Measurements from ENCODE around the gene C1orf159. TPM values are rescaled to one million over a fixed set of nuclear protein-coding genes. Genes with fewer than 3 reads are reported as not detected.

The C1orf159 gene
- total and polyA plus RNA-seq, 2 donors (not counting 1 experiment from before 2014, with no cell fraction given), result 2.6 to 3.3 TPM

DNA sequence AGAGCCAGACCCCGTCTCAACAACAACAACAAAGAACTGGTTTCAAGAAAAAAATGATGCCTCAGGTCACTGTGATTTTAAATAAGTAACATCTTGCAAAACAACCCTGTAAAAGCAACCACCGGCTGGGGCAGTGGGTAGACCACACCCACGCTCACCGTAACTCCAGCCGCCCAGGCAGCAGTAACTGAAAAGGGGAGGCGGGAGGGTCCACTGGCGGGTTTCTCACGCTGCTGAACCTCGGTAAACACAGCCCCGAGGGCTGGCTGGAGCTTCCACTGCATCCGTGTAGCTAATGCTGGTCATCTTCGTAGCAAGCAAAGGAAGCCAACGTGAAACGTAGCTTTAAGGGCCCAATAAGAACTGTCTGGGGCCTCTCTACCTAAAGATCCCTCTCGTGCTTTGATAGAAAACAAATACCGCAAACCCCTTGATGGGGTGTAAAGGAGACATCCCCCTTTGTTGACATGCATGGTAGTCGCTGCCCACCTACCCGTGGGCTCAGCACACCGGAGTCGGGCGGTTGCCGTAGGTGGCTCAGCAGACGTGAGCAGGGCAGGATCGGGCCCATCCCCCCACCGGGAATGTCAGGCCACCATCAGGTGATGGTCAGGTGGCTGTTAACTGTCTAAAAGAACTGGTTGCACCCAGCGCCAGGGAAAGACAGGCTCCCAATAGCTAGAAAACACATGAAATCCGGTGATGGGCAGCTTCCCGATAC is 4.2 kb downstream of the C1orf159 start:
- Histone ChIP-seq H2AFZ (ENCODE audit: low read length) (no peak overlapping the region), H3K9me3 (ENCODE audit: control insufficient read depth, insufficient read depth, low read depth, low read length) (no peaks in the 10 kb centered on the region), H3K4me3 (replicated peaks in 1 of 4; ENCODE audit: control extremely low read depth in 1 of 4, insufficient read depth in 1 of 4, low read depth in 3 of 4, low read length in 4 of 4) (no peak overlapping the region), H3K9ac (ENCODE audit: insufficient read depth, low read length) (no peak overlapping the region), H3K27me3 (ENCODE audit: control insufficient read depth, insufficient read depth, low read length) (no peaks in the 10 kb centered on the region), H3K4me1 (ENCODE audit: control insufficient read depth, extremely low read depth, insufficient read depth, low read length) (no peaks in the 10 kb centered on the region), H3K79me2 (ENCODE audit: control insufficient read depth, insufficient read depth, low read length) (no peaks in the 10 kb centered on the region), H3K27ac (ENCODE audit: insufficient read depth, low read length) (no peak overlapping the region), H4K20me1 (ENCODE audit: control insufficient read depth, extremely low read depth, insufficient read depth, low read length) (no peaks in the 10 kb centered on the region), H3K4me2 (ENCODE audit: extremely low read depth, insufficient read depth, low read length) (no peak overlapping the region), H3K36me3 (ENCODE audit: control insufficient read depth, insufficient read depth, low read length) (no peaks in the 10 kb centered on the region)
- TF ChIP-seq EZH2 (IDR thresholded peaks at IDR 0.05; ENCODE audit: low read length, missing control alignments), result no peak
- TF ChIP-seq CTCF (conservative IDR thresholded peaks at IDR 0.05 in 1 of 2, IDR thresholded peaks at IDR 0.05 in 1 of 2; ENCODE audit: low read depth in 1 of 2, low read length in 2 of 2), result no peak
- DNase-seq (ENCODE audit: low read depth in 2 of 2), result no peak

GRCh38 chr1:1110561-1110971 is 5.3 kb downstream of the C1orf159 start:
- Histone ChIP-seq H4K20me1 (ENCODE audit: control insufficient read depth, extremely low read depth, insufficient read depth, low read length) (no peaks in the 10 kb centered on the region), H3K79me2 (ENCODE audit: control insufficient read depth, insufficient read depth, low read length) (no peaks in the 10 kb centered on the region), H3K36me3 (ENCODE audit: control insufficient read depth, insufficient read depth, low read length) (no peaks in the 10 kb centered on the region), H3K4me3 (replicated peaks in 1 of 4; ENCODE audit: control extremely low read depth in 1 of 4, insufficient read depth in 1 of 4, low read depth in 3 of 4, low read length in 4 of 4) (no peak overlapping the region), H3K27me3 (ENCODE audit: control insufficient read depth, insufficient read depth, low read length) (no peaks in the 10 kb centered on the region), H2AFZ (ENCODE audit: low read length) (no peak overlapping the region), H3K4me1 (ENCODE audit: control insufficient read depth, extremely low read depth, insufficient read depth, low read length) (no peaks in the 10 kb centered on the region), H3K9me3 (ENCODE audit: control insufficient read depth, insufficient read depth, low read depth, low read length) (no peaks in the 10 kb centered on the region), H3K27ac (ENCODE audit: insufficient read depth, low read length) (no peak overlapping the region), H3K9ac (ENCODE audit: insufficient read depth, low read length) (no peak overlapping the region), H3K4me2 (ENCODE audit: extremely low read depth, insufficient read depth, low read length) (no peak overlapping the region)
- no peak for DNase-seq (ENCODE audit: low read depth in 2 of 2)
- TF ChIP-seq CTCF (conservative IDR thresholded peaks at IDR 0.05 in 1 of 2, IDR thresholded peaks at IDR 0.05 in 1 of 2; ENCODE audit: low read depth in 1 of 2, low read length in 2 of 2), result no peak
- TF ChIP-seq EZH2 (IDR thresholded peaks at IDR 0.05; ENCODE audit: low read length, missing control alignments), result no peak

- Histone ChIP-seq H3K36me3 (ENCODE audit: control insufficient read depth, insufficient read depth, low read length) (no peaks in the 10 kb centered on the region), H3K9ac (ENCODE audit: insufficient read depth, low read length) (no peak overlapping the region), H3K9me3 (ENCODE audit: control insufficient read depth, insufficient read depth, low read depth, low read length) (no peaks in the 10 kb centered on the region), H3K79me2 (ENCODE audit: control insufficient read depth, insufficient read depth, low read length) (no peaks in the 10 kb centered on the region), H3K4me2 (ENCODE audit: extremely low read depth, insufficient read depth, low read length) (no peak overlapping the region), H4K20me1 (ENCODE audit: control insufficient read depth, extremely low read depth, insufficient read depth, low read length) (no peaks in the 10 kb centered on the region), H3K4me3 (replicated peaks in 1 of 4; ENCODE audit: control extremely low read depth in 1 of 4, insufficient read depth in 1 of 4, low read depth in 3 of 4, low read length in 4 of 4) (no peak overlapping the region), H3K27ac (ENCODE audit: insufficient read depth, low read length) (no peak overlapping the region), H3K27me3 (ENCODE audit: control insufficient read depth, insufficient read depth, low read length) (no peaks in the 10 kb centered on the region), H3K4me1 (ENCODE audit: control insufficient read depth, extremely low read depth, insufficient read depth, low read length) (no peaks in the 10 kb centered on the region), H2AFZ (ENCODE audit: low read length) (no peak overlapping the region)
- DNase-seq (ENCODE audit: low read depth in 2 of 2), result no peak
- TF ChIP-seq CTCF (conservative IDR thresholded peaks at IDR 0.05 in 1 of 2, IDR thresholded peaks at IDR 0.05 in 1 of 2; ENCODE audit: low read depth in 1 of 2, low read length in 2 of 2), result no peak
- TF ChIP-seq EZH2 (IDR thresholded peaks at IDR 0.05; ENCODE audit: low read length, missing control alignments), result no peak
Measured at GRCh38 chr1:1109743-1110142, 6.1 kb downstream of the C1orf159 start.
